HepG2 (cell line): ENCODE results near the gene CCDC106. TPM values are rescaled to one million over a fixed set of nuclear protein-coding genes. Genes with fewer than 3 reads are reported as not detected.

Source experiments
- DDIT3 ChIP-seq: sonication (generic); formaldehyde crosslinking; IDR thresholded peaks from 2 replicates; pipeline ENCODE4 v1.4.0; 2020; ENCODE audit warnings: mild to moderate bottlenecking, missing genetic modification reagents
- KLF16 ChIP-seq, 2 experiments: sonication (generic) in 1 of 2; formaldehyde crosslinking in 1 of 2; IDR thresholded peaks; 2 replicates each; pipeline versions ENCODE4 v1.6.1 to v1.8.0; 2016 to 2023; ENCODE audit warnings: missing genetic modification reagents in 2 of 2, missing compliant biosample characterization in 1 of 2
- REST ChIP-seq, 2 experiments: IDR thresholded peaks; 2 replicates each; pipeline ENCODE4 v1.6.1; 2011 to 2012; ENCODE audit warnings: low read length in 2 of 2, borderline replicate concordance in 1 of 2, low read depth in 1 of 2, mild to moderate bottlenecking in 1 of 2, moderate library complexity in 1 of 2
- RNF219 ChIP-seq: sonication (generic); formaldehyde crosslinking; IDR thresholded peaks from 2 replicates; pipeline ENCODE4 v1.5.0; 2020; ENCODE audit warnings: mild to moderate bottlenecking, missing genetic modification reagents
- ZBTB4 ChIP-seq: sonication (generic); formaldehyde crosslinking; IDR thresholded peaks from 2 replicates; pipeline ENCODE4 v1.4.0; 2020; ENCODE audit warnings: missing genetic modification reagents, mild to moderate bottlenecking, borderline replicate concordance
- ZNF207 ChIP-seq: fragments of 450-650 bp; IDR thresholded peaks from 2 replicates; pipeline ENCODE4 v1.6.1; 2016; ENCODE audit warnings: antibody characterized with exemption, borderline replicate concordance
- ZNF24 ChIP-seq: fragments of 450-650 bp; IDR thresholded peaks from 2 replicates; pipeline ENCODE4 v1.6.1; 2017; ENCODE audit warnings: antibody characterized with exemption, mild to moderate bottlenecking
- ZNF318 ChIP-seq: sonication (generic); formaldehyde crosslinking; IDR thresholded peaks from 2 replicates; pipeline ENCODE4 v1.4.0; 2020; ENCODE audit warnings: mild to moderate bottlenecking, missing genetic modification reagents
- ZNF766 ChIP-seq: sonication (generic); formaldehyde crosslinking; IDR thresholded peaks from 2 replicates; pipeline ENCODE4 v1.5.0; 2020; ENCODE audit warnings: missing genetic modification reagents, borderline replicate concordance
- polyA plus RNA-seq, 8 experiments: library from polyadenylated mRNA; depleted of rRNA in 3 of 8; stranded (reverse) in 7 of 8; unstranded in 1 of 8; fragments of >200 nt; fragmentation: Illumina TruSeq in 4 of 8; extraction: Trizol in 4 of 8; gene quantifications; 2 replicates each; pipeline versions ENCODE4 v1.2.1 to v1.2.3, GENCODE V29; 2011 to 2016; ENCODE audit warnings: low read depth in 4 of 8, missing spikeins in 1 of 8, mixed read lengths in 1 of 8; ENCODE audit not compliant: insufficient read depth in 1 of 8
- total RNA-seq, 5 experiments: library from RNA; depleted of rRNA; stranded (reverse); fragments of >200 nt; fragmentation: Illumina TruSeq; extraction: Trizol; gene quantifications; 2 replicates each; pipeline ENCODE4 v1.2.3, GENCODE V29; 2016; ENCODE audit warnings: low read depth in 1 of 5

Gene CCDC106
- total and polyA plus RNA-seq, 2 of the 13 experiments (the other 11 are each of a cell fraction or from before 2014, with no cell fraction given): 4.7 to 8.8 TPM

- TF ChIP-seq DDIT3 (CRISPR knock-in tag) (no peak), ZNF766 (peak; percentile 63; the same call in 1 of the 2 replicates), ZNF207 (no peak), ZBTB4 (CRISPR knock-in tag) (0 out of 2 replicates have a peak, but pooled peaks have one; percentile 18), ZNF318 (CRISPR knock-in tag) (0 out of 2 replicates have a peak, but pooled peaks have one; percentile 50), ZNF24 (peak; percentile 39; the same call in 1 of the 2 replicates), REST (IDR thresholded peaks at IDR 0.05; ENCODE audit: borderline replicate concordance in 1 of 2, low read depth in 1 of 2, low read length in 2 of 2) (no peak), RNF219 (no peak), KLF16 (CRISPR knock-in tag; IDR thresholded peaks at IDR 0.05) (peak in 1 of 2 experiments; percentile 72; a peak in 1 of 4 replicates)
Measured at GRCh38 chr19:55653651-55654322, 5.8 kb downstream of the CCDC106 start (continued).
